Osteoblast (primary cell): Measurements from ENCODE around the gene ADGRG1. TPM values are rescaled to one million over a fixed set of nuclear protein-coding genes. Genes with fewer than 3 reads are reported as not detected.
A peak's percentile ranks its signal among the peaks of the same experiment; 100 is the strongest.

ENCODE experiments used
- DNase-seq: peaks from one replicate; pipeline ENCODE4 v3.0.0; 2011; ENCODE audit warnings: low spot score, mixed read lengths; ENCODE audit not compliant: insufficient read length; ENCODE audit errors: missing footprints
- H2AFZ ChIP-seq: 2 replicates; pipeline ENCODE4 v1.6.0; 2011; ENCODE audit warnings: mild to moderate bottlenecking, low read length
- H3K27ac ChIP-seq: 2 replicates; pipeline ENCODE4 v1.5.1; 2011; ENCODE audit warnings: mild to moderate bottlenecking, low read depth, low read length, moderate library complexity
- H3K27me3 ChIP-seq: 2 replicates; pipeline ENCODE4 v1.6.0; 2012; ENCODE audit warnings: mild to moderate bottlenecking, control low read depth, inconsistent platforms, low read length, moderate library complexity; ENCODE audit not compliant: insufficient read depth
- H3K36me3 ChIP-seq: 2 replicates; pipeline ENCODE4 v1.5.1; 2011; ENCODE audit warnings: mild to moderate bottlenecking, low read length, control low read depth, moderate library complexity; ENCODE audit not compliant: insufficient read depth
- H3K4me1 ChIP-seq: 2 replicates; pipeline ENCODE4 v1.5.1; 2011; ENCODE audit warnings: mild to moderate bottlenecking, low read length, control low read depth, moderate library complexity; ENCODE audit not compliant: insufficient read depth
- H3K4me2 ChIP-seq: 2 replicates; pipeline ENCODE4 v1.6.0; 2011; ENCODE audit warnings: mild to moderate bottlenecking, low read length; ENCODE audit not compliant: insufficient read depth
- H3K4me3 ChIP-seq: fragments of 200-600 bp; sonication (generic); 3 replicates; pipeline ENCODE4 v1.5.1; 2012; ENCODE audit warnings: mild to moderate bottlenecking, low read length, inconsistent platforms; ENCODE audit not compliant: insufficient read depth
- H3K79me2 ChIP-seq: 2 replicates; pipeline ENCODE4 v1.6.0; 2012; ENCODE audit warnings: mild to moderate bottlenecking, low read length, control low read depth, inconsistent platforms; ENCODE audit not compliant: insufficient read depth
- H3K9me3 ChIP-seq: 2 replicates; pipeline ENCODE4 v1.5.1; 2011; ENCODE audit warnings: low read depth, low read length, control low read depth
- H4K20me1 ChIP-seq: 2 replicates; pipeline ENCODE4 v1.6.0; 2012; ENCODE audit warnings: mild to moderate bottlenecking, low read length, control low read depth; ENCODE audit not compliant: insufficient read depth
- CTCF ChIP-seq: IDR thresholded peaks from 2 replicates; pipeline ENCODE4 v1.5.1; 2011; ENCODE audit warnings: mild to moderate bottlenecking, low read depth, low read length, moderate library complexity; ENCODE audit errors: extremely low read depth
- total RNA-seq: library from RNA; depleted of rRNA; stranded (reverse); fragments of >200 nt; gene quantifications from 2 replicates; pipeline ENCODE4 v1.2.3, GENCODE V29; 2012

Gene ADGRG1
- total RNA-seq, 1 donor = 0.72 TPM

- no peaks in the 10 kb centered on the region for H3K79me2 ChIP-seq
- no peaks in the 10 kb centered on the region for H4K20me1 ChIP-seq
- no peaks in the 10 kb centered on the region for H3K36me3 ChIP-seq
- DNase-seq = no peak
- H3K27me3 ChIP-seq = no peaks in the 10 kb centered on the region
- H3K4me3 ChIP-seq = no peak overlapping the region
- no peak for TF ChIP-seq CTCF
- H3K4me1 ChIP-seq = peaks cover 37% of the 10 kb centered on the region
- H3K9me3 ChIP-seq = no peaks in the 10 kb centered on the region
- H2AFZ ChIP-seq = no peak overlapping the region
- no peak overlapping the region for H3K27ac ChIP-seq
- no peak overlapping the region for H3K4me2 ChIP-seq
These were observed 5.1 kb downstream of the ADGRG1 start for GRCh38 chr16:57633383-57634064.

- H3K4me1 ChIP-seq = peaks cover 32% of the 10 kb centered on the region
- no peak overlapping the region for H3K27ac ChIP-seq
- no peak overlapping the region for H2AFZ ChIP-seq
- H3K9me3 ChIP-seq = no peaks in the 10 kb centered on the region
- no peak overlapping the region for H3K4me3 ChIP-seq
- no peak for TF ChIP-seq CTCF
- DNase-seq = no peak
- no peaks in the 10 kb centered on the region for H4K20me1 ChIP-seq
- no peak overlapping the region for H3K4me2 ChIP-seq
- H3K79me2 ChIP-seq = no peaks in the 10 kb centered on the region
- H3K36me3 ChIP-seq = no peaks in the 10 kb centered on the region
- no peaks in the 10 kb centered on the region for H3K27me3 ChIP-seq
These were observed 5.7 kb downstream of the ADGRG1 start for GRCh38 chr16:57634171-57634570.

- Histone ChIP-seq H3K27ac (no peak overlapping the region), H3K4me3 (no peak overlapping the region), H3K9me3 (no peaks in the 10 kb centered on the region), H3K4me2 (no peak overlapping the region), H4K20me1 (no peaks in the 10 kb centered on the region), H3K4me1 (peaks cover 32% of the 10 kb centered on the region), H3K79me2 (no peaks in the 10 kb centered on the region), H2AFZ (no peak overlapping the region), H3K27me3 (no peaks in the 10 kb centered on the region), H3K36me3 (no peaks in the 10 kb centered on the region)
- no peak for TF ChIP-seq CTCF
- peak; percentile 64 for DNase-seq
These were observed 7.1 kb downstream of the ADGRG1 start for GRCh38 chr16:57635266-57636097.

- no peak for TF ChIP-seq CTCF
- H3K4me1 ChIP-seq = peaks cover 32% of the 10 kb centered on the region
- no peaks in the 10 kb centered on the region for H3K27me3 ChIP-seq
- DNase-seq = no peak
- no peak overlapping the region for H3K4me2 ChIP-seq
- no peak overlapping the region for H3K27ac ChIP-seq
- no peak overlapping the region for H3K4me3 ChIP-seq
- H3K9me3 ChIP-seq = no peaks in the 10 kb centered on the region
- H3K79me2 ChIP-seq = no peaks in the 10 kb centered on the region
- no peaks in the 10 kb centered on the region for H3K36me3 ChIP-seq
- H4K20me1 ChIP-seq = no peaks in the 10 kb centered on the region
- H2AFZ ChIP-seq = no peak overlapping the region
These were observed 7.8 kb downstream of the ADGRG1 start for GRCh38 chr16:57636184-57636583.
